Pancreas (tissue), 10 donors: ENCODE data around the gene ADAMTSL1. TPM values are rescaled to one million over a fixed set of nuclear protein-coding genes. Genes with fewer than 3 reads are reported as not detected.

Experiments used
- ATAC-seq, 4 donors: fragments of 200-7000 bp; cut with Tn5 transposase; one replicate each; pipeline versions ENCODE4 v1.8.0 to v1.9.1; 2020; ENCODE audit warnings: mild to moderate bottlenecking in 4 of 4, moderate library complexity in 4 of 4
- DNase-seq, 6 donors: peaks; one replicate each; pipeline ENCODE4 v3.0.0-alpha.2; 2020
- FAIRE-seq: peaks from 2 replicates; lab custom pipeline; 2012; peaks lifted over from hg19 to GRCh38; lab: Jason Lieb, UNC
- H3K27ac ChIP-seq, 4 donors: fragments of 200-600 bp; sonication (generic); 1 replicate in 3 of 4; 2 replicates in 1 of 4; pipeline versions ENCODE4 v1.5.0 to v1.8.0; 2020
- H3K27me3 ChIP-seq, 4 donors: fragments of 200-600 bp; one replicate each; pipeline ENCODE4 v1.8.0; 2021
- H3K36me3 ChIP-seq, 3 donors: fragments of 200-600 bp; sonication (generic) in 1 of 3; one replicate each; pipeline versions ENCODE4 v1.5.0 to v1.8.0; 2020 to 2021
- H3K4me1 ChIP-seq, 3 donors: fragments of 200-600 bp; one replicate each; pipeline ENCODE4 v1.8.0; 2021
- H3K4me3 ChIP-seq, 4 donors: fragments of 200-600 bp; sonication (generic) in 2 of 4; one replicate each; pipeline versions ENCODE4 v1.5.0 to v1.8.0; 2020 to 2021
- H3K9me3 ChIP-seq, 4 donors: fragments of 200-600 bp; one replicate each; pipeline ENCODE4 v1.8.0; 2021
- WGBS, 2 donors: extraction: QIAGEN DNeasy Blood & Tissue Kit; methylation state at CpG; one replicate each; pipeline ENCODE4 v1.1.7; 2013; 5-methylcytosine and 5-hydroxymethylcytosine counted together
- intact Hi-C, 3 donors: fragments of 100-400 bp; cut with DNase I; formaldehyde crosslinking; loops; one replicate each; pipeline versions ENCODE4 v1.11.1 to v1.14.2; 2022
- polyA plus RNA-seq, 2 donors: library from polyadenylated mRNA; stranded (reverse); fragments of 200-250 nt; gene quantifications; one replicate each; pipeline ENCODE4 v1.2.3, GENCODE V29; 2013
- total RNA-seq, 6 donors: library from RNA; stranded (reverse); fragmentation: NEBNext Ultra II Directional in 4 of 6; extraction: Animal tissue kit (Norgen Biotek cat#: 25700) in 4 of 6; gene quantifications; one replicate each; pipeline versions ENCODE4 v1.2.1 to v1.2.4, GENCODE V29; 2021 to 2023
- TF ChIP-seq, protein P1 (sequence below), 4 donors: fragments of 200-600 bp; sonication (generic) in 3 of 4; IDR thresholded peaks; one replicate each; pipeline versions ENCODE4 v1.5.0 to v1.8.0; 2021; ENCODE audit warnings: antibody characterized with exemption in 4 of 4
- donor health status: healthy with polysubstance abuse.
- donor health status: DM: no; HTN: no; CAD: no; lungs with moderate emphysema.
- donor health status: DM: no; HTN: no; CAD: no.
- donor health status: control.
- donor health status: control.
- donor health status: Bipolar disorder and iron deficiency.
- donor health status: DM: yes; HTN: yes; CAD: no.
- donor health status: DM: no; HTN: no; CAD: no.
- donor health status: DM: no; HTN: no; CAD: no.
- donor health status: DM: yes; HTN: yes; CAD: no.

ADAMTSL1 gene
- total and polyA plus RNA-seq, 8 donors, result 0.24 to 2.1 (median 0.67) TPM

GRCh38 chr9:18877984-18878383 is 404.0 kb downstream of the ADAMTSL1 start:
- ATAC-seq, result no peak
- WGBS, 2 donors, result 67% methylated on average over 3 of the region's 3 CpGs

GRCh38 chr9:18881758-18882157 is 407.8 kb downstream of the ADAMTSL1 start:
- Histone ChIP-seq H3K27me3 (no peaks in the 10 kb centered on the region), H3K27ac (no peak overlapping the region), H3K36me3 (no peaks in the 10 kb centered on the region), H3K9me3 (no peaks in the 10 kb centered on the region), H3K4me3 (no peak overlapping the region), H3K4me1 (no peaks in the 10 kb centered on the region)
- ATAC-seq (no peak), FAIRE-seq (no peak), DNase-seq (no peak)
- TF ChIP-seq, protein P1, sequence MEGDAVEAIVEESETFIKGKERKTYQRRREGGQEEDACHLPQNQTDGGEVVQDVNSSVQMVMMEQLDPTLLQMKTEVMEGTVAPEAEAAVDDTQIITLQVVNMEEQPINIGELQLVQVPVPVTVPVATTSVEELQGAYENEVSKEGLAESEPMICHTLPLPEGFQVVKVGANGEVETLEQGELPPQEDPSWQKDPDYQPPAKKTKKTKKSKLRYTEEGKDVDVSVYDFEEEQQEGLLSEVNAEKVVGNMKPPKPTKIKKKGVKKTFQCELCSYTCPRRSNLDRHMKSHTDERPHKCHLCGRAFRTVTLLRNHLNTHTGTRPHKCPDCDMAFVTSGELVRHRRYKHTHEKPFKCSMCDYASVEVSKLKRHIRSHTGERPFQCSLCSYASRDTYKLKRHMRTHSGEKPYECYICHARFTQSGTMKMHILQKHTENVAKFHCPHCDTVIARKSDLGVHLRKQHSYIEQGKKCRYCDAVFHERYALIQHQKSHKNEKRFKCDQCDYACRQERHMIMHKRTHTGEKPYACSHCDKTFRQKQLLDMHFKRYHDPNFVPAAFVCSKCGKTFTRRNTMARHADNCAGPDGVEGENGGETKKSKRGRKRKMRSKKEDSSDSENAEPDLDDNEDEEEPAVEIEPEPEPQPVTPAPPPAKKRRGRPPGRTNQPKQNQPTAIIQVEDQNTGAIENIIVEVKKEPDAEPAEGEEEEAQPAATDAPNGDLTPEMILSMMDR (IDR thresholded peaks at IDR 0.05), result no peak
- 60 to 80% methylated on average over 2 of the region's 2 CpGs for WGBS, 2 donors
- intact Hi-C loops, result no loop called here

More at GRCh38 chr9:18877984-18878383, 404.0 kb downstream of the ADAMTSL1 start:
- DNase-seq (no peak), FAIRE-seq (no peak)
- H3K27ac ChIP-seq, result no peak overlapping the region
- no peaks in the 10 kb centered on the region for H3K27me3 ChIP-seq
- no peak overlapping the region for H3K4me3 ChIP-seq
- no peaks in the 10 kb centered on the region for H3K9me3 ChIP-seq
- H3K36me3 ChIP-seq, result no peaks in the 10 kb centered on the region
- intact Hi-C loops, result no loop called here
- H3K4me1 ChIP-seq, result no peaks in the 10 kb centered on the region
- TF ChIP-seq, protein P1 (IDR thresholded peaks at IDR 0.05), result no peak

DNA sequence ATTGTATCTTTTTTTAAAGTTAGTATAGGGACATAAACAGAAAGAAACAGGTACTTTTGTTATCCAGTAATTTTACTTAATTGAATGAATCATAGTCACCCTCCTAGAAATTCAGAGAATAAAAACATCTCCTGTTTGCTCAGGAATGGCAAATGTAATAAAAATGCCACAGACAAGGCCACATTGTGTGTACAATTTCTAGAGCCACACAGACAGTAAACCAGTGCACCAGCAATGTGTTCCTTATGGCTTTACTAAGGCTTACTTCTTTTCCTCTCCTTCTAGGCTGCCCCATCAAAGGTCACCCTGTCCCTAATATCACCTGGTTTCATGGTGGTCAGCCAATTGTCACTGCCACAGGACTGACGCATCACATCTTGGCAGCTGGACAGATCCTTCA is 413.6 kb downstream of the ADAMTSL1 start:
- no peak for FAIRE-seq
- no peaks in the 10 kb centered on the region for H3K9me3 ChIP-seq
- H3K36me3 ChIP-seq, result no peaks in the 10 kb centered on the region
- intact Hi-C loops, result no loop called here
- H3K27ac ChIP-seq, result no peak overlapping the region
- ATAC-seq, result no peak
- DNase-seq, result no peak
- TF ChIP-seq, protein P1 (IDR thresholded peaks at IDR 0.05), result no peak
- no peaks in the 10 kb centered on the region for H3K4me1 ChIP-seq
- no peaks in the 10 kb centered on the region for H3K27me3 ChIP-seq
- H3K4me3 ChIP-seq, result no peak overlapping the region
- WGBS, 2 donors, result 87 to 95% methylated on average over 1 of the region's 1 CpG

- Histone ChIP-seq H3K9me3 (no peaks in the 10 kb centered on the region), H3K4me1 (no peaks in the 10 kb centered on the region), H3K36me3 (no peaks in the 10 kb centered on the region), H3K4me3 (no peak overlapping the region), H3K27me3 (no peaks in the 10 kb centered on the region), H3K27ac (no peak overlapping the region)
- WGBS, 2 donors, result 89 to 90% methylated on average over 1 of the region's 1 CpG
- ATAC-seq, result no peak
- intact Hi-C loops, result no loop called here
- no peak for DNase-seq
- TF ChIP-seq, protein P1 (IDR thresholded peaks at IDR 0.05), result no peak
- no peak for FAIRE-seq
Observed at GRCh38 chr9:18888290-18888689, 414.3 kb downstream of the ADAMTSL1 start.

GRCh38 chr9:18889550-18889949 is 415.6 kb downstream of the ADAMTSL1 start:
- Histone ChIP-seq H3K4me1 (no peaks in the 10 kb centered on the region), H3K9me3 (no peaks in the 10 kb centered on the region), H3K4me3 (no peak overlapping the region), H3K36me3 (no peaks in the 10 kb centered on the region), H3K27me3 (no peaks in the 10 kb centered on the region), H3K27ac (no peak overlapping the region)
- ATAC-seq (no peak), DNase-seq (no peak), FAIRE-seq (no peak)
- 88 to 92% methylated on average over 12 of the region's 12 CpGs for WGBS, 2 donors
- intact Hi-C loops, result no loop called here
- TF ChIP-seq, protein P1 (IDR thresholded peaks at IDR 0.05), result no peak
